ENCODE measurements around the gene PTPRJ. TPM values are rescaled to one million over a fixed set of nuclear protein-coding genes. Genes with fewer than 3 reads are reported as not detected.

PTPRJ gene
- total RNA-seq, 1 donor from 2014 or later, result 22.9 TPM

DNA sequence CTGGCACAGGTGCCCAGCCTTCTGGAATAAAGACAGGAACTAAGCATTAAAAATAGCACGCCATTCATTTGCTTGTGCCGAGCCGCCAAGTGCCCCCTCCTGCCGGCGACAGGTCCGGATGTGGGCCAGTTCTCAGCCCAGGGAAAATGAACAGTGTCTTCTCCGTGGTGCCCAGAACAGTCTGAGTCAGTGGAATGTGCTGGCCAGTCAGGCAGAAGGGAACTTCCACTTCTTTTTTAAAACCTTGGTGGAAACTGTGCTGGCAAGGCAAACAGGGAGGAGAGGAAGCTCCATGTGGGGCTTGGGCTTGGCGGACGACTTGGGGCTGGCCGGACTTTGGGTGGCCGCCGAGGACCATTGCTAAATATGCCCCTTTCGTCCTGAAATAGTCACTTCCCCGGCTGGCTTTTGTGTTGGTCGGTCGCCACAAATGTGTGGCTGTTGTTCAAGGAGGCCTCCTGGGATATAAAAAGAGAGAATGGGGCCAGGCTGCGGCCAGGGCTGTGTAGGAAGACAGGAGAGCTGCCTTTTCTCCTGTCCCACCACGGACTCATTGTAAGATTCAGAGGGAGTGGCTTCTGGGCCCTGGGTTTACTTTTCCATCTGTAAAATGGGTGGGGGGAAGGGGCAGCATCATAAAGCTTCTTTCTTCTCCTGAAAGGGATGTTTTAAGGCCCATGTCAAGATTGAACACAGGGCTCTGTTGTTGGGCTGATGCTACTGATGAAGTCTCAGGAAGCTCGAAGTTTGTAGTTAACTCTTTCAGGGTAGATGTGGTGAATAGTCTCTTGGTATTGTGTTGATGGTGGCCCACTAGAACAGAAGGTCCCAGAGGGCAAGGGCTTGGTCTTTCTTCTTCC is 101.0 kb downstream of the PTPRJ start:
- no peaks in the 10 kb centered on the region for H4K20me1 ChIP-seq (ENCODE audit: insufficient read depth, low read length)
- DNase-seq (ENCODE audit: low read depth) (peak; percentile 88), FAIRE-seq (no peak)
- peak overlapping the region; percentile 69 for H3K27ac ChIP-seq (ENCODE audit: low read depth, low read length)
- Mint-ChIP-seq H3K4me1 (ENCODE audit: low read depth, unreplicated experiment) (peaks cover 10% of the 10 kb centered on the region), H3K27me3 (ENCODE audit: low read depth, unreplicated experiment) (no peaks in the 10 kb centered on the region), H3K4me3 (ENCODE audit: unreplicated experiment) (no peak overlapping the region), H3K9me3 (ENCODE audit: unreplicated experiment) (no peaks in the 10 kb centered on the region), H3K36me3 (ENCODE audit: low read depth, unreplicated experiment) (no peaks in the 10 kb centered on the region), H3K27ac (ENCODE audit: unreplicated experiment) (peak overlapping the region; percentile 72)
- peak overlapping the region; percentile 43 for H2AFZ ChIP-seq (ENCODE audit: low read depth, low read length)
- H3K36me3 ChIP-seq (ENCODE audit: insufficient read depth, low read length), result no peaks in the 10 kb centered on the region
- H3K27me3 ChIP-seq (ENCODE audit: insufficient read depth, low read length), result no peaks in the 10 kb centered on the region
- peak overlapping the region; percentile 59 for H3K9ac ChIP-seq (ENCODE audit: low read length)
- H3K79me2 ChIP-seq (ENCODE audit: insufficient read depth, low read length), result peaks cover 46% of the 10 kb centered on the region
- H3K4me1 ChIP-seq (ENCODE audit: insufficient read depth, low read length), result peaks cover 25% of the 10 kb centered on the region
- TF ChIP-seq, protein P1, sequence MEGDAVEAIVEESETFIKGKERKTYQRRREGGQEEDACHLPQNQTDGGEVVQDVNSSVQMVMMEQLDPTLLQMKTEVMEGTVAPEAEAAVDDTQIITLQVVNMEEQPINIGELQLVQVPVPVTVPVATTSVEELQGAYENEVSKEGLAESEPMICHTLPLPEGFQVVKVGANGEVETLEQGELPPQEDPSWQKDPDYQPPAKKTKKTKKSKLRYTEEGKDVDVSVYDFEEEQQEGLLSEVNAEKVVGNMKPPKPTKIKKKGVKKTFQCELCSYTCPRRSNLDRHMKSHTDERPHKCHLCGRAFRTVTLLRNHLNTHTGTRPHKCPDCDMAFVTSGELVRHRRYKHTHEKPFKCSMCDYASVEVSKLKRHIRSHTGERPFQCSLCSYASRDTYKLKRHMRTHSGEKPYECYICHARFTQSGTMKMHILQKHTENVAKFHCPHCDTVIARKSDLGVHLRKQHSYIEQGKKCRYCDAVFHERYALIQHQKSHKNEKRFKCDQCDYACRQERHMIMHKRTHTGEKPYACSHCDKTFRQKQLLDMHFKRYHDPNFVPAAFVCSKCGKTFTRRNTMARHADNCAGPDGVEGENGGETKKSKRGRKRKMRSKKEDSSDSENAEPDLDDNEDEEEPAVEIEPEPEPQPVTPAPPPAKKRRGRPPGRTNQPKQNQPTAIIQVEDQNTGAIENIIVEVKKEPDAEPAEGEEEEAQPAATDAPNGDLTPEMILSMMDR (IDR thresholded peaks at IDR 0.05; ENCODE audit: insufficient read depth, low read depth, low read length), result no peak
- peak overlapping the region; percentile 73 for H3K4me2 ChIP-seq (ENCODE audit: low read length)
- no peaks in the 10 kb centered on the region for H3K9me3 ChIP-seq (ENCODE audit: insufficient read depth, low read depth, low read length)
- H3K4me3 ChIP-seq (ENCODE audit: insufficient read depth, low read depth, low read length), result no peak overlapping the region

DNA sequence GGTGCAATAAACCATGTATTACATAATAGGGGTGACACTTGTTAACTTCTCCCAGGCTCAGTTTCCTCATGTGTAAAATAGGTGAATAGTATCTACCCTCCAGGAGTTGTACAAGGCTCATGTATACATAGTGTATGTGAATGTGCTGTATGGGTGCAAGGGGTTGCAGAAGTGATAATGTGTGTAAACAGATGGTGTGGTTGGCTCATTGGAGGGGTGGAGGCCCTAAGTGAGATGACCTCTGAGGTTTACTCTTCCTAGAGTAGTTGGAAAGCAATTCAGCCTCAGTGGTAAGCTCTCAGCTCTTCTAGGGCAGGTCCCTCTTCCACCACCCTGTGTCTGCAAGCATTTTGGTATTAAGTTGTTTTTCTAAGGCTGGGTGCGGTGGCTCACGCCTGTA is 102.4 kb downstream of the PTPRJ start:
- no peak overlapping the region for H3K27ac Mint-ChIP-seq (ENCODE audit: unreplicated experiment)
- Histone ChIP-seq H3K4me1 (ENCODE audit: insufficient read depth, low read length) (peaks cover 18% of the 10 kb centered on the region), H3K27ac (ENCODE audit: low read depth, low read length) (no peak overlapping the region), H3K9ac (ENCODE audit: low read length) (no peak overlapping the region), H4K20me1 (ENCODE audit: insufficient read depth, low read length) (peaks cover 9% of the 10 kb centered on the region), H2AFZ (ENCODE audit: low read depth, low read length) (no peak overlapping the region), H3K9me3 (ENCODE audit: insufficient read depth, low read depth, low read length) (no peaks in the 10 kb centered on the region), H3K4me2 (ENCODE audit: low read length) (no peak overlapping the region), H3K79me2 (ENCODE audit: insufficient read depth, low read length) (peaks cover 48% of the 10 kb centered on the region), H3K27me3 (ENCODE audit: insufficient read depth, low read length) (no peaks in the 10 kb centered on the region), H3K36me3 (ENCODE audit: insufficient read depth, low read length) (no peaks in the 10 kb centered on the region), H3K4me3 (ENCODE audit: insufficient read depth, low read depth, low read length) (no peak overlapping the region)
- no peak for DNase-seq (ENCODE audit: low read depth)
- TF ChIP-seq, protein P1 (IDR thresholded peaks at IDR 0.05; ENCODE audit: insufficient read depth, low read depth, low read length), result no peak
- no peak for TF ChIP-seq EZH2 (IDR thresholded peaks at IDR 0.05; ENCODE audit: insufficient read depth, low read length)
- H3K9me3 Mint-ChIP-seq (ENCODE audit: unreplicated experiment), result no peaks in the 10 kb centered on the region
- no peaks in the 10 kb centered on the region for H3K36me3 Mint-ChIP-seq (ENCODE audit: low read depth, unreplicated experiment)
- H3K4me1 Mint-ChIP-seq (ENCODE audit: low read depth, unreplicated experiment), result peaks cover 10% of the 10 kb centered on the region
- no peak for FAIRE-seq
- H3K4me3 Mint-ChIP-seq (ENCODE audit: unreplicated experiment), result no peak overlapping the region
- H3K27me3 Mint-ChIP-seq (ENCODE audit: low read depth, unreplicated experiment), result no peaks in the 10 kb centered on the region

- Histone ChIP-seq H3K27me3 (ENCODE audit: insufficient read depth, low read length) (no peaks in the 10 kb centered on the region), H3K36me3 (ENCODE audit: insufficient read depth, low read length) (no peaks in the 10 kb centered on the region), H3K9ac (ENCODE audit: low read length) (no peak overlapping the region), H3K4me1 (ENCODE audit: insufficient read depth, low read length) (peaks cover 20% of the 10 kb centered on the region), H2AFZ (ENCODE audit: low read depth, low read length) (no peak overlapping the region), H3K4me2 (ENCODE audit: low read length) (no peak overlapping the region), H3K9me3 (ENCODE audit: insufficient read depth, low read depth, low read length) (no peaks in the 10 kb centered on the region), H3K4me3 (ENCODE audit: insufficient read depth, low read depth, low read length) (no peak overlapping the region), H4K20me1 (ENCODE audit: insufficient read depth, low read length) (peaks cover 15% of the 10 kb centered on the region), H3K79me2 (ENCODE audit: insufficient read depth, low read length) (peaks cover 47% of the 10 kb centered on the region), H3K27ac (ENCODE audit: low read depth, low read length) (no peak overlapping the region)
- TF ChIP-seq EZH2 (IDR thresholded peaks at IDR 0.05; ENCODE audit: insufficient read depth, low read length), result no peak
- TF ChIP-seq, protein P1 (IDR thresholded peaks at IDR 0.05; ENCODE audit: insufficient read depth, low read depth, low read length), result no peak
- Mint-ChIP-seq H3K36me3 (ENCODE audit: low read depth, unreplicated experiment) (no peaks in the 10 kb centered on the region), H3K4me1 (ENCODE audit: low read depth, unreplicated experiment) (peaks cover 10% of the 10 kb centered on the region), H3K27me3 (ENCODE audit: low read depth, unreplicated experiment) (no peaks in the 10 kb centered on the region), H3K4me3 (ENCODE audit: unreplicated experiment) (no peak overlapping the region), H3K9me3 (ENCODE audit: unreplicated experiment) (no peaks in the 10 kb centered on the region), H3K27ac (ENCODE audit: unreplicated experiment) (no peak overlapping the region)
- FAIRE-seq (no peak), DNase-seq (ENCODE audit: low read depth) (peak; percentile 66)
These were observed 103.1 kb downstream of the PTPRJ start for GRCh38 chr11:48083421-48083820.

Data from astrocyte (in vitro differentiated cells and primary cell).